Small intestine (tissue), 7 donors: ENCODE data around the gene ZNF821. TPM values are rescaled to one million over a fixed set of nuclear protein-coding genes. Genes with fewer than 3 reads are reported as not detected.
A peak's percentile ranks its signal among the peaks of the same experiment; 100 is the strongest.
"Not testable (repeated sequence)": the region's sequence is repeated elsewhere in the genome, so short reads cannot be mapped to it uniquely, and the experiment has no call there.

ENCODE experiments used
- DNase-seq, 2 donors: peaks; one replicate each; pipeline versions ENCODE4 v3.0.0 to v3.0.0-alpha.2; 2013
- FAIRE-seq: peaks from 2 replicates; lab custom pipeline; 2012; peaks lifted over from hg19 to GRCh38; lab: Jason Lieb, UNC
- H3K27ac ChIP-seq, 3 donors: one replicate each; pipeline ENCODE4 v1.5.1; 2013; ENCODE audit warnings: low read length in 2 of 3, mild to moderate bottlenecking in 2 of 3, control low read depth in 1 of 3, inconsistent platforms in 1 of 3, low read depth in 1 of 3, moderate library complexity in 1 of 3
- H3K27me3 ChIP-seq, 3 donors: one replicate each; pipeline ENCODE4 v1.6.1; 2013; ENCODE audit warnings: low read length in 3 of 3, inconsistent platforms in 1 of 3; ENCODE audit not compliant: control insufficient read depth in 3 of 3, insufficient read depth in 3 of 3
- H3K36me3 ChIP-seq, 3 donors: one replicate each; pipeline ENCODE4 v1.6.1; 2013; ENCODE audit warnings: low read length in 3 of 3, inconsistent platforms in 1 of 3, low read depth in 1 of 3, mild to moderate bottlenecking in 1 of 3, moderate library complexity in 1 of 3; ENCODE audit not compliant: control insufficient read depth in 3 of 3, insufficient read depth in 2 of 3
- H3K4me1 ChIP-seq, 3 donors: one replicate each; pipeline ENCODE4 v1.6.1; 2013; ENCODE audit warnings: low read length in 2 of 3, inconsistent platforms in 1 of 3, low read depth in 1 of 3, mild to moderate bottlenecking in 1 of 3, moderate library complexity in 1 of 3; ENCODE audit not compliant: control insufficient read depth in 3 of 3, insufficient read depth in 2 of 3
- H3K4me3 ChIP-seq, 3 donors: one replicate each; pipeline ENCODE4 v1.5.1; 2013; ENCODE audit warnings: low read length in 3 of 3, control low read depth in 1 of 3, inconsistent platforms in 1 of 3, low read depth in 1 of 3, mild to moderate bottlenecking in 1 of 3, moderate library complexity in 1 of 3
- H3K9me3 ChIP-seq, 2 donors: one replicate each; pipeline ENCODE4 v1.6.1; 2013; ENCODE audit warnings: low read depth in 1 of 2, low read length in 1 of 2; ENCODE audit not compliant: control insufficient read depth in 2 of 2, insufficient read depth in 1 of 2
- WGBS, 3 donors: extraction: QIAGEN DNeasy Blood & Tissue Kit; methylation state at CpG; one replicate each; pipeline ENCODE4 v1.1.7; 2013; 5-methylcytosine and 5-hydroxymethylcytosine counted together
- polyA plus RNA-seq, 4 donors: library from polyadenylated mRNA; stranded (reverse) in 3 of 4; unstranded in 1 of 4; fragments of 200-250 nt in 3 of 4; fragments of 120-200 nt in 1 of 4; gene quantifications; one replicate each; pipeline versions ENCODE4 v1.2.1 to v1.2.3, GENCODE V29; 2013
- donor health status: healthy with polysubstance abuse.
- donor health status: control.
- donor health status: control.
- donor health status: Bipolar disorder and iron deficiency.
- donor health status: healthy.

The ZNF821 gene
- polyA plus RNA-seq, 4 donors: 7.2 to 15.7 (median 11.2) TPM

- Histone ChIP-seq H3K4me1 (peaks cover 0 to 4% (median 3%) of the 10 kb centered on the region in 3 donors), H3K9me3 (no peaks in the 10 kb centered on the region), H3K27ac (peak overlapping the region; percentile 80 to 88 (median 84)), H3K4me3 (peak overlapping the region in 2 of 3 donors; percentile 70 to 96), H3K36me3 (peaks cover 0 to 16% (median 3%) of the 10 kb centered on the region in 3 donors), H3K27me3 (no peaks in the 10 kb centered on the region)
- DNase-seq (peak; percentile 86 to 88), FAIRE-seq (no peak)
- WGBS, 3 donors: 2 to 4% (median 2%) methylated on average over 9 of the region's 9 CpGs
These were observed 1.3 kb downstream of the ZNF821 start for GRCh38 chr16:71882505-71883167.

DNA sequence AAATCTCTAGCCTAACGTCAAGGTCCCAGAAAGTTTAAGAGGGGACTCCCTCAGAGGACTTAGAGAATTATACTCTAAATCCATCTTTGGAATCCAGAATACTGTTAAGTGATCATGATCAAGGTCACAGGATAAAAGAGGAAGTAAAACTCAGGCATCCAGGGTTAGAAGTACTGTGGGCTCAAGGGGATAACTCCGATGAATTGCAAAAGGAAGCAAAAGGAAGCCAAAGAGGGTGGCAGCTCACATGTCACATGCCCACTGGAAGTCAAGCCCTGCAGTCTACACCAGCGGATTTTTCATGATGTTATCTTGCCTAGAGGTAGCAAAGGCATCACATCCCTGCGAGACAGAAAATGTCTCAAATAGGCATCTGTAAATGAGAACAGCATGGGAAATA lies 3.8 kb downstream of the ZNF821 start:
- DNase-seq: no peak
- FAIRE-seq: no peak
- 79 to 88% (median 80%) methylated on average over 4 of the region's 4 CpGs for WGBS, 3 donors

DNA sequence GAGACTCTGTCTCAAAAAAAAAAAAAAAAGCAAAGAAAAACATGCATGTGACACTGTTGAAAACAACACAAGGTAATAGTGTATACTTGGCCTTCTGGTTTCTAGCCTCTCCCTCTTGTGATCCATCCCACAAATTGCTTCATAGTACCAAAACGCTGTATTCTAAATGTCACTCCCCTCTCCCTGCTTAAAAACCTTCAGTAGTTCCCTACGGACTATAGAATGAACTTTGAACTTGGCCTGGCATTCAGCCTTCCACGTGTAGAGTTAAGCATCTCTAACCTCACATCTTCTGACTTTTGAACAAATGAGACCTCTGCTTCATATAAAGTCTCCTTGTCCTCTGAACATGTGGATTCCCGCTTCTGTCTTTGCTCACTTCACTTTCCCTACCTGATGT lies 5.1 kb downstream of the ZNF821 start:
- DNase-seq (no peak), FAIRE-seq (no peak)
- Histone ChIP-seq H3K9me3 (no peaks in the 10 kb centered on the region), H3K4me1 (peaks cover 0 to 4% (median 3%) of the 10 kb centered on the region in 3 donors), H3K27ac (no peak overlapping the region), H3K27me3 (no peaks in the 10 kb centered on the region), H3K4me3 (no peak overlapping the region), H3K36me3 (peaks cover 0 to 44% (median 3%) of the 10 kb centered on the region in 3 donors)
- WGBS, 3 donors: 38 to 54% (median 43%) methylated on average over 4 of the region's 4 CpGs

More for the DNA sequence above, 3.8 kb downstream of the ZNF821 start:
- no peak overlapping the region for H3K27ac ChIP-seq
- H3K9me3 ChIP-seq: no peaks in the 10 kb centered on the region
- H3K4me1 ChIP-seq: peaks cover 0 to 4% (median 3%) of the 10 kb centered on the region in 3 donors
- H3K27me3 ChIP-seq: no peaks in the 10 kb centered on the region
- H3K36me3 ChIP-seq: peaks cover 0 to 34% (median 3%) of the 10 kb centered on the region in 3 donors
- no peak overlapping the region for H3K4me3 ChIP-seq

- Histone ChIP-seq H3K27me3 (no peaks in the 10 kb centered on the region), H3K4me3 (no peak overlapping the region), H3K27ac (no peak overlapping the region), H3K36me3 (peaks cover 0 to 43% (median 2%) of the 10 kb centered on the region in 3 donors), H3K4me1 (no peaks in the 10 kb centered on the region), H3K9me3 (no peaks in the 10 kb centered on the region)
- DNase-seq (no peak), FAIRE-seq (no peak)
- 85 to 98% (median 96%) methylated on average over 4 of the region's 4 CpGs for WGBS, 3 donors
These were observed 10.8 kb downstream of the ZNF821 start for GRCh38 chr16:71873199-71873598.

GRCh38 chr16:71870818-71871217 lies 13.2 kb downstream of the ZNF821 start:
- FAIRE-seq: no peak
- H3K36me3 ChIP-seq: peaks cover 0 to 32% (median 2%) of the 10 kb centered on the region in 3 donors
- no peaks in the 10 kb centered on the region for H3K9me3 ChIP-seq
- H3K27ac ChIP-seq: no peak overlapping the region
- no peaks in the 10 kb centered on the region for H3K27me3 ChIP-seq
- H3K4me1 ChIP-seq: no peaks in the 10 kb centered on the region
- DNase-seq: no peak
- WGBS, 3 donors: 85 to 91% (median 89%) methylated on average over 2 of the region's 2 CpGs
- H3K4me3 ChIP-seq: no peak overlapping the region

- no peaks in the 10 kb centered on the region for H3K27me3 ChIP-seq
- DNase-seq: no peak
- H3K4me1 ChIP-seq: no peaks in the 10 kb centered on the region
- H3K4me3 ChIP-seq: no peak overlapping the region
- peaks cover 0 to 23% (median 6%) of the 10 kb centered on the region in 3 donors for H3K36me3 ChIP-seq
- H3K9me3 ChIP-seq: no peaks in the 10 kb centered on the region
- WGBS, 3 donors: 94 to 97% (median 97%) methylated on average over 1 of the region's 1 CpG
- FAIRE-seq: no peak
- H3K27ac ChIP-seq: no peak overlapping the region
These were observed 14.9 kb downstream of the ZNF821 start for GRCh38 chr16:71869089-71869488.

GRCh38 chr16:71867939-71868338 lies 16.0 kb downstream of the ZNF821 start:
- DNase-seq: no peak
- 96 to 100% (median 100%) methylated on average over 3 of the region's 3 CpGs for WGBS, 3 donors
- H3K4me3 ChIP-seq: no peak overlapping the region
- no peaks in the 10 kb centered on the region for H3K27me3 ChIP-seq
- no peaks in the 10 kb centered on the region for H3K4me1 ChIP-seq
- H3K27ac ChIP-seq: no peak overlapping the region
- peaks cover 0 to 28% (median 6%) of the 10 kb centered on the region in 3 donors for H3K36me3 ChIP-seq
- FAIRE-seq: no peak
- no peaks in the 10 kb centered on the region for H3K9me3 ChIP-seq

DNA sequence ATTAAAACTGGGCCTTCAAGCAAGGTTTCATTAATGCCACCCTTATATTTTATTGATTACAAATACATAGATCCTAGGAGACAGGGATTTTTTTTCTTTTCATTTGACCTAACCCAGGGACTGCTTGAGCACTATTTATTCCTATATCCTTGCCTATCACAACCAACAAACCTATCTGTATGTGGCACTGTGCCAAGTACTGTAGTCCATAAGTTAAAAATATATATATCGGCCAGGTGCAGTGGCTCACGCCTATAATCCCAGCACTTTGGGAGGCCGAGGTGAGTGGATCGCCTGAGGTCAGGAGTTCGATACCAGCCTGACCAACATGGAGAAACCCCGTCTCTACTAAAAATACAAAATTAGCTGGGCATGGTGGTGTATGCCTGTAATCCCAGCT lies 16.8 kb downstream of the ZNF821 start:
- not testable (repeated sequence) for H3K4me3 ChIP-seq, H3K27ac ChIP-seq, DNase-seq, H3K9me3 ChIP-seq, FAIRE-seq, H3K4me1 ChIP-seq, H3K27me3 ChIP-seq
- H3K36me3 ChIP-seq: peaks cover 0 to 34% (median 6%) of the 10 kb centered on the region in 3 donors
- WGBS, 3 donors: 84 to 91% (median 86%) methylated on average over 6 of the region's 6 CpGs
